Measurements from ENCODE around the gene DPF3.

Gene DPF3

DNA sequence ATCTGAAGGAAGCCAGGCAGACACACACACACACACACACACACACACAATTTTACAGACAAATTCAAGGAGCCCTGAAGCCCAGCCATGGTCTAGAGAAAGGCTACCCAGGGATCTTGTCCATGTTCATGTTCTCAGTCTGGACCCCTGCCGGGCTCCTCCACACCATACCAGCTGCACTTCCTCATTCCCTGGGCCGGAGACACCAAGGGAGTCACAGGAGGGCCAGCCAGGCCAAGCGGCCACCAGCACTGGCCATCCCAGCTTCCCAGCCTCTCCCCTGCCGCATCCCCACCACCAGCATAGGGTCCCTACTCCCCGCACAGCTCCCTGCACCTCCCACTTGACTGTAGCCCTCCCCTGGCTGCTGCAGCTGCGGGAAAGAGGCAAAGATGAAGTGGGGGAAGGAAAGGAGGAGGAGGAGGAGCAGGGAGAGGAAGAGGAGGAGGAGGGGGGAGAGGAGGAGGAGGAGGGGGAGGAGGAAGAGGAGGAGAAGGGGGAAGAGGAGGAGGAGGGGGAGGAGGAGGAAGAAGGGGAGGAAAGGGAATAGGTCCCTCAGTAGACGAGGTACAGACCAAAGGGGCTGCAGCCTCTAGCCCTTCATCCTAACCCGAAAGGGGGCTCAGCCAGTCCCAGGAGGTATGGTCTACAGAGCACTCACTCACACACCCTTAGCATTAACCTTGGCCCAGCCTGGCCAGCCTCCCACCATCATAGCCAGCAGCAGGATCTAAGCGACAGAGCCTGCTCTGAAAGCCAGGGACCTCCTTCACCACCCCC, 293.2 kb downstream of the DPF3 start:
- Histone ChIP-seq H2AFZ (ENCODE audit: low read depth, low read length, severe bottlenecking) (no peak overlapping the region), H3K4me2 (ENCODE audit: low read depth, low read length, poor library complexity, severe bottlenecking) (no peak overlapping the region), H3K9me2 (replicated peaks; ENCODE audit: insufficient read depth, low read length) (no peaks in the 10 kb centered on the region), H3K4me3 (ENCODE audit: insufficient read depth, low read length, poor library complexity, severe bottlenecking) (no peak overlapping the region), H3K27me3 (ENCODE audit: low read length) (no peaks in the 10 kb centered on the region), H3K79me2 (ENCODE audit: insufficient read depth, low read length) (no peaks in the 10 kb centered on the region), H3K9ac (ENCODE audit: low read length) (no peak overlapping the region), H3K9me3 (ENCODE audit: insufficient read depth, low read length) (no peaks in the 10 kb centered on the region), H4K20me1 (ENCODE audit: low read depth, low read length) (no peaks in the 10 kb centered on the region), H3K36me3 (ENCODE audit: low read length) (no peaks in the 10 kb centered on the region), H3F3A (ENCODE audit: insufficient read depth) (no peaks in the 10 kb centered on the region), H3K27ac (ENCODE audit: low read depth, low read length) (no peak overlapping the region)
- no peak for TF ChIP-seq EZH2phosphoT487 (conservative IDR thresholded peaks at IDR 0.05; ENCODE audit: low read length)
- TF ChIP-seq, protein P1, sequence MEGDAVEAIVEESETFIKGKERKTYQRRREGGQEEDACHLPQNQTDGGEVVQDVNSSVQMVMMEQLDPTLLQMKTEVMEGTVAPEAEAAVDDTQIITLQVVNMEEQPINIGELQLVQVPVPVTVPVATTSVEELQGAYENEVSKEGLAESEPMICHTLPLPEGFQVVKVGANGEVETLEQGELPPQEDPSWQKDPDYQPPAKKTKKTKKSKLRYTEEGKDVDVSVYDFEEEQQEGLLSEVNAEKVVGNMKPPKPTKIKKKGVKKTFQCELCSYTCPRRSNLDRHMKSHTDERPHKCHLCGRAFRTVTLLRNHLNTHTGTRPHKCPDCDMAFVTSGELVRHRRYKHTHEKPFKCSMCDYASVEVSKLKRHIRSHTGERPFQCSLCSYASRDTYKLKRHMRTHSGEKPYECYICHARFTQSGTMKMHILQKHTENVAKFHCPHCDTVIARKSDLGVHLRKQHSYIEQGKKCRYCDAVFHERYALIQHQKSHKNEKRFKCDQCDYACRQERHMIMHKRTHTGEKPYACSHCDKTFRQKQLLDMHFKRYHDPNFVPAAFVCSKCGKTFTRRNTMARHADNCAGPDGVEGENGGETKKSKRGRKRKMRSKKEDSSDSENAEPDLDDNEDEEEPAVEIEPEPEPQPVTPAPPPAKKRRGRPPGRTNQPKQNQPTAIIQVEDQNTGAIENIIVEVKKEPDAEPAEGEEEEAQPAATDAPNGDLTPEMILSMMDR (IDR thresholded peaks at IDR 0.05; ENCODE audit: insufficient read depth, low read length, poor library complexity, severe bottlenecking): no peak

DNA sequence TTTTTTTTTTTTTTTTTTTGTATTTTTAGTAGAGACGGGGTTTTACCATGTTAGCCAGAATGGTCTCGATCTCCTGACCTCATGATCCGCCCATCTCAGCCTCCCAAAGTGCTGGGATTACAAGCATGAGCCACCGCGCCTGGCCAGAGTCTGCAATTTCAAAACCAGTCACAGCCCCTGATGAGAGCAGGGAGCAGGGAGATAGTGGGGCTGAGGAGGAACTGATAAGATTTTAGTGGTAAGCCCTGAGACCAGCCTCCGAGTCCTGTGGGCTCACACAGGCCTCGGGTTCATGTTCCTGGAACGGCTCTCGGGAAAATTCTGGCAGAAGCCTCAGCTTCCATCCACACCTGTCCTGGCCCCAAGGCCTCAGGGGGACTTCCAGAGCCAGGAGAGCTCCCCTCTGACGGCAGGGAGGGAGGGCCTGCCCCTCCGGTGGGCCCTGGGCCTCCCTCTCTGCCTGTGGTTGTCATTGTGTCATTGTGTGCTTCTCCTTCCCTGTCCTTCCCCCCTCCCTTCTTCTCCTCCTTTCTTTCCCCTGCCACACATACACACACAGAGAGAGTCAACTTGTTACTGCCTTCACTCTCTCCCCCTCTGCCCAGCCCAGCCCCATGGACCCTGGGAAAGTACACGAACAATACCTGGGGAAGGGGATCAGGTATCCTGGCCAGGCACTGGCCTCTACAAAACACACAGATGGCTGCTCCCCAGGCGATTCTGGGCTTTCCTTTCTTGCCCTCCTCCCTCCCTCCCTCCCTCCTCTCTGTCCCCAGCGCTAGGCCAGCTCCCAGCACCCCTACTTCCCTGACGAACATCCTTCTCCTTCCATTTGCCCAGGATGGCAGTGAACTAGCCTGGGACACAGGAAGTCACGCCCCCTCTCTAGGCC, 294.1 kb downstream of the DPF3 start:
- H4K20me1 ChIP-seq (ENCODE audit: low read depth, low read length): no peaks in the 10 kb centered on the region
- H3K27ac ChIP-seq (ENCODE audit: low read depth, low read length): no peak overlapping the region
- no peak overlapping the region for H3K9ac ChIP-seq (ENCODE audit: low read length)
- H3K4me3 ChIP-seq (ENCODE audit: insufficient read depth, low read length, poor library complexity, severe bottlenecking): no peak overlapping the region
- no peaks in the 10 kb centered on the region for H3K27me3 ChIP-seq (ENCODE audit: low read length)
- H3F3A ChIP-seq (ENCODE audit: insufficient read depth): no peaks in the 10 kb centered on the region
- H3K36me3 ChIP-seq (ENCODE audit: low read length): no peaks in the 10 kb centered on the region
- no peaks in the 10 kb centered on the region for H3K79me2 ChIP-seq (ENCODE audit: insufficient read depth, low read length)
- no peak overlapping the region for H2AFZ ChIP-seq (ENCODE audit: low read depth, low read length, severe bottlenecking)
- no peaks in the 10 kb centered on the region for H3K9me3 ChIP-seq (ENCODE audit: insufficient read depth, low read length)
- no peaks in the 10 kb centered on the region for H3K9me2 ChIP-seq (replicated peaks; ENCODE audit: insufficient read depth, low read length)
- TF ChIP-seq EZH2phosphoT487 (conservative IDR thresholded peaks at IDR 0.05; ENCODE audit: low read length): no peak
- H3K4me2 ChIP-seq (ENCODE audit: low read depth, low read length, poor library complexity, severe bottlenecking): no peak overlapping the region

DNA sequence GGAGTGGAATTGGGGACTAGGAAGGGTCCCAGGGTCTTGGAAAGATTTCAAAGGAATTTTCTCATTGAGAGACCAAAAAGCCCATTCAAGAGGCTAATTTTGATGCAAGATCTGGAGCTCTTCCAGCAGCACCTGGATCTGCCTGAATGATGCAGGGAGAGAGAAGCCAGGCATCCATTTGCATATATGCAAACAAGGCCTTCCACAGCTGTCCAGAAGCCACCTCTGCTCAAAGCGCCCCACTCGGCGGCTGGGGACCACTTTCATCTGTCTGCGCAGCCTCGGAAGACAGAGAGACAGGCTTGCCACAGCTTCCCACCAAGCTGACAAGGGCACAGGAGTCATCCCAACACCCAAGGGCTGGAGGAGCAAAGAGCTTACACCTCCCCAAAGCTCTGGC, 295.6 kb downstream of the DPF3 start:
- Histone ChIP-seq H4K20me1 (ENCODE audit: low read depth, low read length) (no peaks in the 10 kb centered on the region), H3K9me2 (replicated peaks; ENCODE audit: insufficient read depth, low read length) (no peaks in the 10 kb centered on the region), H3K9ac (ENCODE audit: low read length) (no peak overlapping the region), H3F3A (ENCODE audit: insufficient read depth) (no peaks in the 10 kb centered on the region), H3K9me3 (ENCODE audit: insufficient read depth, low read length) (no peaks in the 10 kb centered on the region), H3K27me3 (ENCODE audit: low read length) (no peaks in the 10 kb centered on the region), H3K4me2 (ENCODE audit: low read depth, low read length, poor library complexity, severe bottlenecking) (peak overlapping the region; percentile 16), H3K27ac (ENCODE audit: low read depth, low read length) (no peak overlapping the region), H3K36me3 (ENCODE audit: low read length) (no peaks in the 10 kb centered on the region), H2AFZ (ENCODE audit: low read depth, low read length, severe bottlenecking) (no peak overlapping the region), H3K4me3 (ENCODE audit: insufficient read depth, low read length, poor library complexity, severe bottlenecking) (no peak overlapping the region), H3K79me2 (ENCODE audit: insufficient read depth, low read length) (no peaks in the 10 kb centered on the region)
- TF ChIP-seq, protein P1 (IDR thresholded peaks at IDR 0.05; ENCODE audit: insufficient read depth, low read length, poor library complexity, severe bottlenecking): no peak
- no peak for TF ChIP-seq EZH2phosphoT487 (conservative IDR thresholded peaks at IDR 0.05; ENCODE audit: low read length)
